Measurements from ENCODE around the gene PCDHGA1.
A peak's percentile ranks its signal among the peaks of the same experiment; 100 is the strongest.

Gene PCDHGA1

DNA sequence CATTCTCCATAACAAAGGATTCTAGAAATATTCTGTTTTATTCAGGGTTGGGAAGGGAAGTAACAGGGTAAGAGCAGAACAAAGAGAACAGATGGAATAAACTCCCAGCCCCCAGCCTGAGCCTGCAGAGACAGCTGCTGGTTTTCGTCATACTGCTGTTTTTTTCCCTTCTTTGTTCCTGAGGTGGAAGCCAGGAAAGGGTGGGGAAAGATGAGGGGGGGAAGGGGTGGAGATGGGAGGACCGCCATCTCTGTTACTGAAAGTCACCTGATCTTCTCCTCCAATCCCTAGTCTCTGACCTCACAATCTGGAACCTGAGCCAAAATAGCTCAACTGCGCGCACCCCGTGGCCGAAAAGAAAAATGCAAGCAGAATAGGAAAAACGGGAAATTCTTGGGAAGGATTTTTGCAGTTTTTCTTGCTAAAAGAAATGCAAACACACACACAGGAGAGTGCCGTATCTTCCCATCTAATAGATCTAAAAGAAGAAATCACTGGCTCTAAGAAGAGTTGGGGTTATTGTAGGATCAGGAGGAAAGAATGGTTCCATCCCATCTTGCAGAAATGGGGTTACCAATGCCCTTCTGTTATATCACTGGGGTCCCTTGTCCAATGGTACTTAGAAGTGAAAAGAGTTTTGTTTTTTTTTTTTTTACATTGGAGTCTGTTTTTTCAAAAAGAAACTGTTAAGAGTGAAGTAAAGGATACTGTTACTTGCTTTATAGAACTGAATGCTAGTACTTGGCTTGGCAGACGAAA lies 230.6 kb downstream of the PCDHGA1 start:
- peak; percentile 92 for DNase-seq
- H3K27me3 ChIP-seq (ENCODE audit: insufficient read depth, low read depth, severe bottlenecking), result no peaks in the 10 kb centered on the region
- H3K36me3 ChIP-seq, result peaks cover 33% of the 10 kb centered on the region
- TF ChIP-seq, protein P1, sequence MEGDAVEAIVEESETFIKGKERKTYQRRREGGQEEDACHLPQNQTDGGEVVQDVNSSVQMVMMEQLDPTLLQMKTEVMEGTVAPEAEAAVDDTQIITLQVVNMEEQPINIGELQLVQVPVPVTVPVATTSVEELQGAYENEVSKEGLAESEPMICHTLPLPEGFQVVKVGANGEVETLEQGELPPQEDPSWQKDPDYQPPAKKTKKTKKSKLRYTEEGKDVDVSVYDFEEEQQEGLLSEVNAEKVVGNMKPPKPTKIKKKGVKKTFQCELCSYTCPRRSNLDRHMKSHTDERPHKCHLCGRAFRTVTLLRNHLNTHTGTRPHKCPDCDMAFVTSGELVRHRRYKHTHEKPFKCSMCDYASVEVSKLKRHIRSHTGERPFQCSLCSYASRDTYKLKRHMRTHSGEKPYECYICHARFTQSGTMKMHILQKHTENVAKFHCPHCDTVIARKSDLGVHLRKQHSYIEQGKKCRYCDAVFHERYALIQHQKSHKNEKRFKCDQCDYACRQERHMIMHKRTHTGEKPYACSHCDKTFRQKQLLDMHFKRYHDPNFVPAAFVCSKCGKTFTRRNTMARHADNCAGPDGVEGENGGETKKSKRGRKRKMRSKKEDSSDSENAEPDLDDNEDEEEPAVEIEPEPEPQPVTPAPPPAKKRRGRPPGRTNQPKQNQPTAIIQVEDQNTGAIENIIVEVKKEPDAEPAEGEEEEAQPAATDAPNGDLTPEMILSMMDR (IDR thresholded peaks at IDR 0.05; ENCODE audit: low read depth, low read length), result peak; percentile 70
- H3K4me3 ChIP-seq (ENCODE audit: low read depth, low read length), result peak overlapping the region; percentile 18; the same call in 1 of the 2 replicates
- peak overlapping the region; percentile 99 for H3K27ac ChIP-seq
- no peaks in the 10 kb centered on the region for H3K9me3 ChIP-seq (ENCODE audit: severe bottlenecking)

Data from WERI-Rb-1 (cell line).